ENCODE data around the gene SH2D3C. TPM values are rescaled to one million over a fixed set of nuclear protein-coding genes. Genes with fewer than 3 reads are reported as not detected.
A peak's percentile ranks its signal among the peaks of the same experiment; 100 is the strongest.

SH2D3C gene
- total RNA-seq, 1 experiment from 2014 or later, result not detected

GRCh38 chr9:127770905-127771569, 7.4 kb downstream of the SH2D3C start:
- TF ChIP-seq CTCF (IDR thresholded peaks at IDR 0.05; ENCODE audit: unreplicated experiment), result no peak
- peak; percentile 96 for DNase-seq (ENCODE audit: unreplicated experiment)
- no TSS peak for BruUV-seq (replicated peaks)
- Mint-ChIP-seq H3K27ac (ENCODE audit: low read depth, unreplicated experiment) (peak overlapping the region; percentile 43), H3K27me3 (ENCODE audit: insufficient read depth, unreplicated experiment) (no peaks in the 10 kb centered on the region), H3K9me3 (ENCODE audit: unreplicated experiment) (no peaks in the 10 kb centered on the region), H3K4me1 (ENCODE audit: insufficient read depth, unreplicated experiment) (no peaks in the 10 kb centered on the region), H3K4me3 (ENCODE audit: unreplicated experiment) (peak overlapping the region; percentile 83), H3K36me3 (ENCODE audit: insufficient read depth, unreplicated experiment) (no peaks in the 10 kb centered on the region)
- intact Hi-C loops (cut with micrococcal nuclease), result no loop called here
- ChIA-PET POLR2A (interaction anchor here (0.6 to 4.9 kb wide), 18 partner anchors 10 to 1712 kb away, joined by 3 to 50 read pairs (median 4); partner anchors contain the start of genes CDK9, FPGS, TOR2A and ZNF79), CTCF (interaction anchor here (0.6 to 1.7 kb wide), 10 partner anchors 13 to 255 kb away, joined by 3 to 10 read pairs (median 4); partner anchors contain the start of gene TOR2A)

- TF ChIP-seq CTCF (IDR thresholded peaks at IDR 0.05; ENCODE audit: unreplicated experiment), result no peak
- peaks cover 2% of the 10 kb centered on the region for H3K9me3 Mint-ChIP-seq (ENCODE audit: unreplicated experiment)
- H3K4me3 Mint-ChIP-seq (ENCODE audit: unreplicated experiment), result peak overlapping the region; percentile 83
- H3K27ac Mint-ChIP-seq (ENCODE audit: low read depth, unreplicated experiment), result no peak overlapping the region
- BruUV-seq (replicated peaks), result no TSS peak
- CTCF ChIA-PET, result interaction anchor here (0.6 to 1.7 kb wide), 8 partner anchors 14 to 255 kb away, joined by 3 to 10 read pairs (median 4); partner anchors contain the start of gene TOR2A
- no peaks in the 10 kb centered on the region for H3K36me3 Mint-ChIP-seq (ENCODE audit: insufficient read depth, unreplicated experiment)
- intact Hi-C loops (cut with micrococcal nuclease), result no loop called here
- H3K27me3 Mint-ChIP-seq (ENCODE audit: insufficient read depth, unreplicated experiment), result no peaks in the 10 kb centered on the region
- POLR2A ChIA-PET, result interaction anchor here (0.6 to 4.9 kb wide), 14 partner anchors 9 to 1712 kb away, joined by 3 to 50 read pairs (median 6); partner anchors contain the start of genes CDK9, FPGS, TOR2A and ZNF79
- no peak for DNase-seq (ENCODE audit: unreplicated experiment)
- H3K4me1 Mint-ChIP-seq (ENCODE audit: insufficient read depth, unreplicated experiment), result no peaks in the 10 kb centered on the region
Measured at GRCh38 chr9:127770583-127770904, 7.9 kb downstream of the SH2D3C start.

GRCh38 chr9:127769929-127770582, 8.4 kb downstream of the SH2D3C start:
- ChIA-PET POLR2A (interaction anchor here (2.0 to 4.9 kb wide), 3 partner anchors 29 to 35 kb away, joined by 7 to 50 read pairs (median 13); partner anchors contain the start of gene TOR2A), CTCF (interaction anchor here (0.6 to 1.7 kb wide), 5 partner anchors 14 to 159 kb away, joined by 3 to 10 read pairs (median 3); partner anchors contain the start of gene TOR2A)
- H3K4me1 Mint-ChIP-seq (ENCODE audit: insufficient read depth, unreplicated experiment), result no peaks in the 10 kb centered on the region
- H3K4me3 Mint-ChIP-seq (ENCODE audit: unreplicated experiment), result no peak overlapping the region
- DNase-seq (ENCODE audit: unreplicated experiment), result no peak
- H3K9me3 Mint-ChIP-seq (ENCODE audit: unreplicated experiment), result peaks cover 7% of the 10 kb centered on the region
- TF ChIP-seq CTCF (IDR thresholded peaks at IDR 0.05; ENCODE audit: unreplicated experiment), result no peak
- H3K27ac Mint-ChIP-seq (ENCODE audit: low read depth, unreplicated experiment), result no peak overlapping the region
- no TSS peak for BruUV-seq (replicated peaks)
- intact Hi-C loops (cut with micrococcal nuclease), result no loop called here
- no peaks in the 10 kb centered on the region for H3K36me3 Mint-ChIP-seq (ENCODE audit: insufficient read depth, unreplicated experiment)
- no peaks in the 10 kb centered on the region for H3K27me3 Mint-ChIP-seq (ENCODE audit: insufficient read depth, unreplicated experiment)

GRCh38 chr9:127769101-127769500, 9.4 kb downstream of the SH2D3C start:
- H3K9me3 Mint-ChIP-seq (ENCODE audit: unreplicated experiment), result peaks cover 7% of the 10 kb centered on the region
- ChIA-PET POLR2A (interaction anchor here (2.0 to 4.9 kb wide), 2 partner anchors 29 to 34 kb away, joined by 7 to 50 read pairs; partner anchors contain the start of gene TOR2A), CTCF (interaction anchor here (0.6 to 1.4 kb wide), 2 partner anchors 15 to 187 kb away, joined by 3 to 4 read pairs; no protein-coding TSS in a partner anchor)
- no peaks in the 10 kb centered on the region for H3K27me3 Mint-ChIP-seq (ENCODE audit: insufficient read depth, unreplicated experiment)
- no TSS peak for BruUV-seq (replicated peaks)
- intact Hi-C loops (cut with micrococcal nuclease), result no loop called here
- no peaks in the 10 kb centered on the region for H3K4me1 Mint-ChIP-seq (ENCODE audit: insufficient read depth, unreplicated experiment)
- no peak for TF ChIP-seq CTCF (IDR thresholded peaks at IDR 0.05; ENCODE audit: unreplicated experiment)
- no peak overlapping the region for H3K4me3 Mint-ChIP-seq (ENCODE audit: unreplicated experiment)
- no peak for DNase-seq (ENCODE audit: unreplicated experiment)
- H3K27ac Mint-ChIP-seq (ENCODE audit: low read depth, unreplicated experiment), result no peak overlapping the region
- H3K36me3 Mint-ChIP-seq (ENCODE audit: insufficient read depth, unreplicated experiment), result no peaks in the 10 kb centered on the region
